DND-41 (cell line): Measurements from ENCODE around the gene MBP.

Experiments used
- EZH2 ChIP-seq: IDR thresholded peaks from 3 replicates; pipeline ENCODE4 v1.6.1; 2012; ENCODE audit warnings: borderline replicate concordance, low read depth, mild to moderate bottlenecking, moderate library complexity, low read length, inconsistent platforms; ENCODE audit not compliant: severe bottlenecking
- TF ChIP-seq, protein P1 (sequence below): IDR thresholded peaks from 2 replicates; pipeline ENCODE4 v1.5.1; 2012; ENCODE audit warnings: borderline replicate concordance, low read length, moderate library complexity, mild to moderate bottlenecking; ENCODE audit not compliant: poor library complexity, severe bottlenecking; ENCODE audit errors: extremely low read depth

DNA sequence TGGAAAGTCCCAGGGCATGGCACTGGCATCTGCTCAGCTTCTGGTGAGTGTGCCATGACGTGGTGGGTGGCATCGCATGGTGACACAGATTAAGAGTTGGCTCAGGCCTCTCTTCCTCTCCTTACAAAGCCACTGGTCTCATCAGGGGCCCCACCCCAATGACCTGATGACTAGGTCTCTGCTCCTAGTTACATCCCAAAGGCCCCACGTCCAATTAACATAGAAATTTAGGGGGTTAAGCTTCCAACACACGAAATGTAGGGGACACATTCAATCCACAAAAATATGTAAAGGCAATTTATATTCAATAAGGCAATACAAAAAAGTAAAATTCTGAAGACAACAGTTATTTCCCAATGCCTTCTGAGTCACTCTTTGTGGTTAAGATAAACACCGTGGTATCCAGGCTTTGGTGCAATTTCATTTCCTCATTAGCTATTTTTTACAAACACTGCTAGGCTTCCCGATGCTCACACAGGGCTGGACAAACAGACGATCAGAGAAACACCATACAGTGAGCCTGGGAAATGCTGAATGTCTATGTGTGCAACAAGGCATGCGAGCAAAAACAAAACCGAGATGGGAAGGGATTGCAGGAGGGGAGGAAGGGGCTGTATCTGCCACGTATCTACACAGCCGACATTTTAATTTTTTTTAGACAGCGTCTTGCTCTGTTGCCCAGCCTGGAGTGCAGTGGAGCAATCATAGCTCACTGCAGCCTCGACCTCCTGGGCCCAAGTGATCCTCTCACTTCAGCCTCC, 67.2 kb downstream of the MBP start:
- TF ChIP-seq, protein P1, sequence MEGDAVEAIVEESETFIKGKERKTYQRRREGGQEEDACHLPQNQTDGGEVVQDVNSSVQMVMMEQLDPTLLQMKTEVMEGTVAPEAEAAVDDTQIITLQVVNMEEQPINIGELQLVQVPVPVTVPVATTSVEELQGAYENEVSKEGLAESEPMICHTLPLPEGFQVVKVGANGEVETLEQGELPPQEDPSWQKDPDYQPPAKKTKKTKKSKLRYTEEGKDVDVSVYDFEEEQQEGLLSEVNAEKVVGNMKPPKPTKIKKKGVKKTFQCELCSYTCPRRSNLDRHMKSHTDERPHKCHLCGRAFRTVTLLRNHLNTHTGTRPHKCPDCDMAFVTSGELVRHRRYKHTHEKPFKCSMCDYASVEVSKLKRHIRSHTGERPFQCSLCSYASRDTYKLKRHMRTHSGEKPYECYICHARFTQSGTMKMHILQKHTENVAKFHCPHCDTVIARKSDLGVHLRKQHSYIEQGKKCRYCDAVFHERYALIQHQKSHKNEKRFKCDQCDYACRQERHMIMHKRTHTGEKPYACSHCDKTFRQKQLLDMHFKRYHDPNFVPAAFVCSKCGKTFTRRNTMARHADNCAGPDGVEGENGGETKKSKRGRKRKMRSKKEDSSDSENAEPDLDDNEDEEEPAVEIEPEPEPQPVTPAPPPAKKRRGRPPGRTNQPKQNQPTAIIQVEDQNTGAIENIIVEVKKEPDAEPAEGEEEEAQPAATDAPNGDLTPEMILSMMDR = no peak
- TF ChIP-seq EZH2 = no peak
